Smooth muscle cell (in vitro differentiated cells): ENCODE measurements around the gene PDILT. TPM values are rescaled to one million over a fixed set of nuclear protein-coding genes. Genes with fewer than 3 reads are reported as not detected.
"Not testable (repeated sequence)": the region's sequence is repeated elsewhere in the genome, so short reads cannot be mapped to it uniquely, and the experiment has no call there.

Source experiments
- DNase-seq: peaks from one replicate; lab custom pipeline; 2025; ENCODE audit not compliant: unreplicated experiment; lab: John Stamatoyannopoulos, UW
- H2AFZ ChIP-seq: fragments of 200-600 bp; sonication (generic); 2 replicates; pipeline ENCODE4 v1.6.0; 2016; ENCODE audit warnings: antibody characterized with exemption, low read depth, mild to moderate bottlenecking
- H3F3A ChIP-seq: fragments of 200-600 bp; sonication (generic); 2 replicates; pipeline ENCODE4 v1.6.0; 2017; ENCODE audit warnings: antibody characterized with exemption, low read depth
- H3K27ac ChIP-seq: fragments of 200-600 bp; sonication (generic); 2 replicates; pipeline ENCODE4 v1.5.1; 2016; ENCODE audit warnings: low read depth, mild to moderate bottlenecking
- H3K27me3 ChIP-seq: fragments of 200-600 bp; sonication (generic); 2 replicates; pipeline ENCODE4 v1.6.1; 2016; ENCODE audit warnings: low read depth, mild to moderate bottlenecking
- H3K36me3 ChIP-seq: fragments of 200-600 bp; sonication (generic); 2 replicates; pipeline ENCODE4 v1.5.1; 2016; ENCODE audit warnings: low read depth
- H3K4me1 ChIP-seq: fragments of 200-600 bp; sonication (generic); 2 replicates; pipeline ENCODE4 v1.5.1; 2016; ENCODE audit warnings: low read depth
- H3K4me2 ChIP-seq: fragments of 200-600 bp; sonication (generic); 2 replicates; pipeline ENCODE4 v1.6.0; 2016; ENCODE audit warnings: mild to moderate bottlenecking
- H3K4me3 ChIP-seq: fragments of 200-600 bp; sonication (generic); 2 replicates; pipeline ENCODE4 v1.5.1; 2016; ENCODE audit warnings: mild to moderate bottlenecking
- H3K79me2 ChIP-seq: fragments of 200-600 bp; sonication (generic); 2 replicates; pipeline ENCODE4 v1.6.0; 2016; ENCODE audit warnings: low read depth, mild to moderate bottlenecking
- H3K9ac ChIP-seq: fragments of 200-600 bp; sonication (generic); 2 replicates; pipeline ENCODE4 v1.6.0; 2016; ENCODE audit warnings: low read depth
- H3K9me3 ChIP-seq: fragments of 200-600 bp; sonication (generic); replicated peaks from 2 replicates; pipeline ENCODE4 v1.5.1; 2016; ENCODE audit warnings: low read depth
- H4K20me1 ChIP-seq: fragments of 200-600 bp; sonication (generic); 2 replicates; pipeline ENCODE4 v1.6.0; 2016; ENCODE audit warnings: low read depth
- WGBS: methylation state at CpG from one replicate; pipeline ENCODE4 v1.1.7; 2016; ENCODE audit warnings: low lambda C conversion rate; 5-methylcytosine and 5-hydroxymethylcytosine counted together
- polyA plus RNA-seq: library from polyadenylated mRNA; unstranded; fragments of >200 nt; fragmentation: Nextera tagmentation; extraction: Ambion mirVana; gene quantifications from 2 replicates; pipeline ENCODE4 v1.2.1, GENCODE V29; 2016
- total RNA-seq: library from RNA; depleted of rRNA; stranded (reverse); fragments of >200 nt; gene quantifications from 2 replicates; pipeline ENCODE4 v1.2.3, GENCODE V29; 2014
- TF ChIP-seq, protein P1 (sequence below): fragments of 200-600 bp; sonication (generic); IDR thresholded peaks from 2 replicates; pipeline ENCODE4 v1.5.1; 2017; ENCODE audit warnings: borderline replicate concordance, mild to moderate bottlenecking, antibody characterized with exemption; ENCODE audit not compliant: insufficient read depth, poor library complexity, severe bottlenecking

PDILT gene
- total and polyA plus RNA-seq, 2 experiments from 2014 or later: not detected

GRCh38 chr16:20427401-20427797 lies 22.9 kb upstream of the PDILT start:
- H3K79me2 ChIP-seq, H3K4me1 ChIP-seq, H3K27ac ChIP-seq, H3K36me3 ChIP-seq, H3K9me3 ChIP-seq, H3K9ac ChIP-seq, DNase-seq, H3F3A ChIP-seq, H2AFZ ChIP-seq, H3K27me3 ChIP-seq, H4K20me1 ChIP-seq, H3K4me3 ChIP-seq, H3K4me2 ChIP-seq: not testable (repeated sequence)
- 92% methylated on average over 2 of the region's 2 CpGs for WGBS

- Histone ChIP-seq H3F3A (no peaks in the 10 kb centered on the region), H2AFZ (no peak overlapping the region), H3K36me3 (no peaks in the 10 kb centered on the region), H3K4me1 (no peaks in the 10 kb centered on the region), H3K27ac (no peak overlapping the region), H3K79me2 (no peaks in the 10 kb centered on the region), H3K27me3 (no peaks in the 10 kb centered on the region), H3K9ac (no peak overlapping the region), H3K9me3 (no peaks in the 10 kb centered on the region), H4K20me1 (no peaks in the 10 kb centered on the region), H3K4me2 (no peak overlapping the region), H3K4me3 (no peak overlapping the region)
- WGBS: 76% methylated on average over 2 of the region's 2 CpGs
- no peak for DNase-seq
- TF ChIP-seq, protein P1, sequence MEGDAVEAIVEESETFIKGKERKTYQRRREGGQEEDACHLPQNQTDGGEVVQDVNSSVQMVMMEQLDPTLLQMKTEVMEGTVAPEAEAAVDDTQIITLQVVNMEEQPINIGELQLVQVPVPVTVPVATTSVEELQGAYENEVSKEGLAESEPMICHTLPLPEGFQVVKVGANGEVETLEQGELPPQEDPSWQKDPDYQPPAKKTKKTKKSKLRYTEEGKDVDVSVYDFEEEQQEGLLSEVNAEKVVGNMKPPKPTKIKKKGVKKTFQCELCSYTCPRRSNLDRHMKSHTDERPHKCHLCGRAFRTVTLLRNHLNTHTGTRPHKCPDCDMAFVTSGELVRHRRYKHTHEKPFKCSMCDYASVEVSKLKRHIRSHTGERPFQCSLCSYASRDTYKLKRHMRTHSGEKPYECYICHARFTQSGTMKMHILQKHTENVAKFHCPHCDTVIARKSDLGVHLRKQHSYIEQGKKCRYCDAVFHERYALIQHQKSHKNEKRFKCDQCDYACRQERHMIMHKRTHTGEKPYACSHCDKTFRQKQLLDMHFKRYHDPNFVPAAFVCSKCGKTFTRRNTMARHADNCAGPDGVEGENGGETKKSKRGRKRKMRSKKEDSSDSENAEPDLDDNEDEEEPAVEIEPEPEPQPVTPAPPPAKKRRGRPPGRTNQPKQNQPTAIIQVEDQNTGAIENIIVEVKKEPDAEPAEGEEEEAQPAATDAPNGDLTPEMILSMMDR: no peak
Measured at GRCh38 chr16:20424129-20424866, 19.8 kb upstream of the PDILT start.

GRCh38 chr16:20423772-20424128 lies 19.2 kb upstream of the PDILT start:
- H3K9me3 ChIP-seq, H3K4me2 ChIP-seq, H3K9ac ChIP-seq, H3K79me2 ChIP-seq, H2AFZ ChIP-seq, H3K4me3 ChIP-seq, H3K4me1 ChIP-seq, H3K27me3 ChIP-seq, DNase-seq, H3K27ac ChIP-seq, H3F3A ChIP-seq, H4K20me1 ChIP-seq, H3K36me3 ChIP-seq: not testable (repeated sequence)
- WGBS: 86% methylated on average over 5 of the region's 5 CpGs

GRCh38 chr16:20421748-20422147 lies 17.2 kb upstream of the PDILT start:
- not testable (repeated sequence) for H3K9ac ChIP-seq, H2AFZ ChIP-seq, H4K20me1 ChIP-seq, H3K9me3 ChIP-seq, H3K27ac ChIP-seq, H3K79me2 ChIP-seq, H3K4me3 ChIP-seq, H3K4me1 ChIP-seq, H3K36me3 ChIP-seq, H3F3A ChIP-seq, H3K27me3 ChIP-seq, DNase-seq, H3K4me2 ChIP-seq
- WGBS: 77% methylated on average over 2 of the region's 2 CpGs

DNA sequence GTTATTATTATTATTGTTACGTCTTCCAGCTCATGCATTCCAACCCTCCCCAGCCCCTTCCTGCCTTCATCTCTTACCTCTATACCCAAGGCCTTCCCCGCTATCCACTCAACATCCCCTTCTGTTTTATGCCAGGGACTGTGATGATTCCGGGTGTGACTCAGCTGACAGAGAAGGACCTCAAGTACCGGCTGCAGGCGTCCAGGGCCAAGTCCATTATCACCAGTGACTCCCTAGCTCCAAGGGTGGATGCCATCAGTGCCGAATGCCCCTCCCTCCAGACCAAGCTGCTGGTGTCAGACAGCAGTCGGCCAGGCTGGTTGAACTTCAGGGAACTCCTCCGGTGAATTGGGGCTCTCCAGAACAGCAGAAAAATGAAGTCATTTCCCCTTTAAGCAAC lies 14.6 kb upstream of the PDILT start:
- not testable (repeated sequence) for H3K4me3 ChIP-seq, H3K27ac ChIP-seq, H4K20me1 ChIP-seq, H2AFZ ChIP-seq, H3K9ac ChIP-seq, H3K36me3 ChIP-seq, H3K79me2 ChIP-seq, H3K27me3 ChIP-seq, H3F3A ChIP-seq, H3K9me3 ChIP-seq, DNase-seq, H3K4me2 ChIP-seq, H3K4me1 ChIP-seq
- 84% methylated on average over 8 of the region's 8 CpGs for WGBS
